IPS-20b (cell line): Measurements from ENCODE around the gene PORCN.

ENCODE experiments used
- H3K27ac ChIP-seq: one replicate; pipeline ENCODE4 v1.5.1; 2013; ENCODE audit warnings: low read length
- H3K27me3 ChIP-seq: 2 replicates; pipeline ENCODE4 v1.6.1; 2013; ENCODE audit warnings: mild to moderate bottlenecking, low read length, inconsistent platforms; ENCODE audit not compliant: insufficient read depth
- H3K36me3 ChIP-seq: 2 replicates; pipeline ENCODE4 v1.6.1; 2013; ENCODE audit warnings: low read depth, mild to moderate bottlenecking, inconsistent platforms, low read length, moderate library complexity; ENCODE audit not compliant: insufficient read depth
- H3K4me1 ChIP-seq: 2 replicates; pipeline ENCODE4 v1.6.1; 2013; ENCODE audit warnings: mild to moderate bottlenecking, control low read depth, inconsistent platforms, low read length, moderate library complexity; ENCODE audit not compliant: insufficient read depth
- H3K4me3 ChIP-seq: 2 replicates; pipeline ENCODE4 v1.5.1; 2013; ENCODE audit warnings: mild to moderate bottlenecking, low read length, inconsistent platforms
- H3K9ac ChIP-seq: 2 replicates; pipeline ENCODE4 v1.6.1; 2013; ENCODE audit warnings: low read depth, mild to moderate bottlenecking, inconsistent platforms, low read length, moderate library complexity
- H3K9me3 ChIP-seq: 2 replicates; pipeline ENCODE4 v1.6.1; 2013; ENCODE audit warnings: mild to moderate bottlenecking, low read depth, low read length, inconsistent platforms; ENCODE audit not compliant: insufficient read depth

Gene PORCN

DNA sequence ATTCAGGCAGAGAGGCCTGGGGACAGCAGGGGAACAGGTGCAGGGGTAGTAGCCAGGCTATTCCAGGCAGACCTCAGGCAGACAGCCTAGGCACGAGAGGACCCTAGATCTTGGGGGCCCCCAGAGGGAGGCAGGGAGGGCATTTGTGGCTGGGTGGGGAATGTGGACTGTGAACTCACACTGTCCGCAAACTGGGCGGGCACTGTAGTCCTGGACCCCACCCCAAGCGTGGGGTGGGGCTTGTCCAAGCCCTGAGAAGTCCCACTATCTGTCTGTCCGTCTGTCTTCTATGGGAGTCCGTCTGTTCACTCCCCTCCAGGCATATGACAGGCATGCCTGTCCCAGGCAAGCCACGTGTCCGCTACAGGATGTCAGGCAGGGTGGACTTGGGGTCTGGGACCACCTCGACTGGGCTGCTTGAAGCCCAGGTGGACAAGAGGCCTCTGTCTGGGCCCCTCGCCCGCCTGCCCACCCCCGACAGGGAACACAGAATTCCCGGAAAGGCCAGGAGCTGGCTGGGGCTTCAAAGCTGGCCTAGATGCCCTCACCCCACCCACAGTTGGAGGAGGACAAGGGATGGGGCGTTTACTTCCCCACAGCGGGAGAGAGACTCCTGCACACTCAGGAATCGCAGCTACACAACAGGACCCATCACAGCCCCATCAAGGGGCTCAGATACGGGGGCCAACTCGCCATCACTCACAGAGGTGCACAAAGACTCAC lies 38.5 kb upstream of the PORCN start, which contains the start of gene SLC38A5:
SLC38A5 (minus strand) TSS at position 151 of the 723 bp plus-strand sequence. CDS start 2,336 bp downstream, outside the sequence.
- Histone ChIP-seq H3K9me3 (no peaks in the 10 kb centered on the region), H3K27me3 (no peaks in the 10 kb centered on the region), H3K36me3 (peaks cover 7% of the 10 kb centered on the region; the same call in 1 of the 2 replicates), H3K9ac (peak within 1 kb of the TSS; percentile 85; the same call in 1 of the 2 replicates), H3K4me3 (peak within 1 kb of the TSS; percentile 77), H3K4me1 (peaks cover 11% of the 10 kb centered on the region), H3K27ac (no peak within 1 kb of the TSS)

DNA sequence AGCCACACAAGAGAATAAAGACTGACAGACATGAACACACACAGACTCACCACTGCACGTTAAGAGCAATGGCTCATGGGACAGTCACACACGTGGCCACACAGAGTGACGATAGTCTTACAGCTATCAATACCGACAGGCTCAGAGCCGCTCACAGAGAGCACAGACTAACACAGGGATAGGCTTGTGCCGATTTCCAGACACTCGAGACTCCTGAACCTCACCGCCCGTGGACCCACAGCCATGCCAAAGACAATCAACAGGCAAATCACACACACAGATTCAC lies 38.0 kb upstream of the PORCN start:
- Histone ChIP-seq H3K4me1 (peaks cover 11% of the 10 kb centered on the region), H3K9ac (no peak overlapping the region), H3K27ac (no peak overlapping the region), H3K36me3 (peaks cover 1% of the 10 kb centered on the region; the same call in 1 of the 2 replicates), H3K27me3 (no peaks in the 10 kb centered on the region), H3K4me3 (no peak overlapping the region), H3K9me3 (no peaks in the 10 kb centered on the region)

- H3K4me1 ChIP-seq = peaks cover 11% of the 10 kb centered on the region
- no peak overlapping the region for H3K4me3 ChIP-seq
- H3K27ac ChIP-seq = no peak overlapping the region
- H3K9ac ChIP-seq = no peak overlapping the region
- H3K36me3 ChIP-seq = no peaks in the 10 kb centered on the region
- H3K9me3 ChIP-seq = no peaks in the 10 kb centered on the region
- no peaks in the 10 kb centered on the region for H3K27me3 ChIP-seq
Observed at GRCh38 chrX:48471504-48471903, 37.3 kb upstream of the PORCN start.

DNA sequence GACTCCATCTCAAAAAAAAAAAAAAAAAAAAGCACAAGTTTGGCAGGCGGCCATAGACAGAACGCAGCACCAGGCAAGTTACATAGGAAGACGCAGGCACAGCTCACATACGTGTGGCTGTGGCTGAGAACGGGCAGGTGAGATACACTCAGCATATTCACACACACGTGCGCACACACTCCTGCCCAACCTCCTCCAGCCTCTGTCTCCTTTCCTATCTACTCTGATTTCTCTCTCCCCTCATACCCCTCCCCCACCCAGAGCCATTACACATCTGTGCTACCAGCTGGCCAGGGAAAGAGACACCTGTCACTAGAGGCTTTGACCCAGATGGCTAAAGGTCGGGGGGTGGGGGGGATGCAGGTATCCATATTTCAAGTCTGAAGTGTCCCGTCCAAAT lies 36.6 kb upstream of the PORCN start:
- no peaks in the 10 kb centered on the region for H3K9me3 ChIP-seq
- no peaks in the 10 kb centered on the region for H3K27me3 ChIP-seq
- peaks cover 11% of the 10 kb centered on the region for H3K4me1 ChIP-seq
- no peak overlapping the region for H3K27ac ChIP-seq
- no peaks in the 10 kb centered on the region for H3K36me3 ChIP-seq
- no peak overlapping the region for H3K9ac ChIP-seq
- H3K4me3 ChIP-seq = no peak overlapping the region

DNA sequence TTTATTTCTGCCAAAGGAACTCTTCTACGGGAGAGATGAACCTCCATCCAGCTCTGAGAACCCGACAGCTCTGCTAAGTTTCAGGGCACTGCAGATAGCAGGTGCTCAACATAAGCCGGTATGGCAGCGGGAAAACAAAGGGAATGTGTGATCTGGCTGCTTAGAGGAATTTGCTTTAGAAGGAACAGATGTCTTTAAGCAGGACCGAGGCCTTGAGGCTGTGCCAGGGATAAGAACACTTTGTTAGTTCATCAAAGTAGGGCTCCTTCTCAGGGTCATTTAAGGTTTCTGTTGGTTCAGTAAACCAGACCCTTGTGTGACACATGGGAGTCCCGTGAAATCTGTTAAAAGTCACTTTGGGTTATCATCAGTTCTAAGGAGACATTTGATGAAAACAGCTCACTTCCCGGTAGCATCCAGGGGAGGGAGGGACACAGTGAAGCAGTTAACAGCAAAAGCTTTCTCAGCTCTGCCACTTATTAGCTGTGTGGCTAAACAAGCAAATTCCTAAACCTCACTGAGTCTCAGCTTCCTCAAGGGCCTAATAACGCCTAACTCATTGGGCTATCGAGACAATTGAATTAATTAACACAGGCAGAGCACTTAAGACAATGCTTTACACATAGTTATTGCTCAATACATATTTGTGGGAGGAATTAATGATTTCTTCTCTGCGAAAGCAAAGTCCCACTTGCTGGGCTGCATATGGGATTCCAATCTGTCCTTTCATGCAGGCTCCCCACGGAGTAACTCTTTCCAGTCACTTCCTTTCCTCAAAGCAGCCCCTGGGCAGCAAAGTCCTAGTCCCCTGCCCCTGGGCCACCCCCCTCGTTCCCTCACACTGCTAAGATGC lies 35.7 kb upstream of the PORCN start:
- H3K4me1 ChIP-seq = peaks cover 11% of the 10 kb centered on the region
- no peaks in the 10 kb centered on the region for H3K9me3 ChIP-seq
- H3K36me3 ChIP-seq = no peaks in the 10 kb centered on the region
- no peak overlapping the region for H3K27ac ChIP-seq
- H3K27me3 ChIP-seq = no peaks in the 10 kb centered on the region
- H3K4me3 ChIP-seq = no peak overlapping the region
- peak overlapping the region; percentile 53; the same call in 1 of the 2 replicates for H3K9ac ChIP-seq

- no peaks in the 10 kb centered on the region for H3K9me3 ChIP-seq
- peak overlapping the region; percentile 14; the same call in 1 of the 2 replicates for H3K4me3 ChIP-seq
- no peaks in the 10 kb centered on the region for H3K36me3 ChIP-seq
- H3K27ac ChIP-seq = no peak overlapping the region
- H3K9ac ChIP-seq = peak overlapping the region; percentile 53; the same call in 1 of the 2 replicates
- peaks cover 11% of the 10 kb centered on the region for H3K4me1 ChIP-seq
- no peaks in the 10 kb centered on the region for H3K27me3 ChIP-seq
Observed at GRCh38 chrX:48473704-48473990, 35.1 kb upstream of the PORCN start.

- no peaks in the 10 kb centered on the region for H3K27me3 ChIP-seq
- H3K9ac ChIP-seq = 0 out of 2 replicates have a peak overlapping the region, but pooled peaks have one; percentile 15
- peaks cover 4% of the 10 kb centered on the region; the same call in 1 of the 2 replicates for H3K36me3 ChIP-seq
- no peak overlapping the region for H3K27ac ChIP-seq
- no peaks in the 10 kb centered on the region for H3K9me3 ChIP-seq
- peaks cover 11% of the 10 kb centered on the region for H3K4me1 ChIP-seq
- H3K4me3 ChIP-seq = peak overlapping the region; percentile 14; the same call in 1 of the 2 replicates
Observed at GRCh38 chrX:48474127-48474526, 34.7 kb upstream of the PORCN start.

GRCh38 chrX:48474581-48474980 lies 34.2 kb upstream of the PORCN start:
- no peaks in the 10 kb centered on the region for H3K27me3 ChIP-seq
- peaks cover 7% of the 10 kb centered on the region; the same call in 1 of the 2 replicates for H3K36me3 ChIP-seq
- no peak overlapping the region; the same call in 1 of the 2 replicates for H3K4me3 ChIP-seq
- H3K27ac ChIP-seq = no peak overlapping the region
- no peak overlapping the region for H3K9ac ChIP-seq
- H3K4me1 ChIP-seq = peaks cover 9% of the 10 kb centered on the region
- H3K9me3 ChIP-seq = no peaks in the 10 kb centered on the region

DNA sequence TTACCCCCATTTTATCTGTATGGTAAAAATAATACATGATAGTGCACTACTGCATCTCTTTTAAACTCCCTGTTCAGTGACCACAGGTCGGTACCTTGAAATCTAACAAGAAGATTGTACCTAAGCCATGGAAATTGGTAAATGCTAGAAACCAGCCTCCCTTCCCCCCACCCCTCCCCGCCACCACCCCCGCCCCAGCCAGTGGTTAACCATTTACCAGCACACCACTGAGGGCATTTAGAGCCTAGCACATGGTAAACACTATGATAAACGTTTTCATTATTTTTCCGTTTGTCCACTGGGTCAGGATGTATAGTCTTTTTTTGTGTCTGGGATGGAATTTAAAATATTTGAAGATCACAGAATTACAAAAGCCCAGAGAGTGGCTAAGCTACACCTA lies 33.5 kb upstream of the PORCN start:
- peak overlapping the region; percentile 83 for H3K9ac ChIP-seq
- H3K27me3 ChIP-seq = no peaks in the 10 kb centered on the region
- peaks cover 7% of the 10 kb centered on the region; the same call in 1 of the 2 replicates for H3K36me3 ChIP-seq
- H3K4me3 ChIP-seq = peak overlapping the region; percentile 94
- H3K27ac ChIP-seq = no peak overlapping the region
- H3K4me1 ChIP-seq = peaks cover 6% of the 10 kb centered on the region; the same call in 1 of the 2 replicates
- H3K9me3 ChIP-seq = no peaks in the 10 kb centered on the region

- peak within 1 kb of the TSS; percentile 65 for H3K27ac ChIP-seq
- peak within 1 kb of the TSS; percentile 94 for H3K4me3 ChIP-seq
- no peaks in the 10 kb centered on the region for H3K27me3 ChIP-seq
- no peaks in the 10 kb centered on the region for H3K9me3 ChIP-seq
- H3K36me3 ChIP-seq = peaks cover 10% of the 10 kb centered on the region; the same call in 1 of the 2 replicates
- H3K4me1 ChIP-seq = peaks cover 6% of the 10 kb centered on the region; the same call in 1 of the 2 replicates
- H3K9ac ChIP-seq = peak within 1 kb of the TSS; percentile 83
Observed at GRCh38 chrX:48475774-48476577, 32.8 kb upstream of the PORCN start, which contains the start of gene FTSJ1. FTSJ1 (plus strand) TSS chrX:48476199; CDS start chrX:48478048, 1,849 bp downstream.

DNA sequence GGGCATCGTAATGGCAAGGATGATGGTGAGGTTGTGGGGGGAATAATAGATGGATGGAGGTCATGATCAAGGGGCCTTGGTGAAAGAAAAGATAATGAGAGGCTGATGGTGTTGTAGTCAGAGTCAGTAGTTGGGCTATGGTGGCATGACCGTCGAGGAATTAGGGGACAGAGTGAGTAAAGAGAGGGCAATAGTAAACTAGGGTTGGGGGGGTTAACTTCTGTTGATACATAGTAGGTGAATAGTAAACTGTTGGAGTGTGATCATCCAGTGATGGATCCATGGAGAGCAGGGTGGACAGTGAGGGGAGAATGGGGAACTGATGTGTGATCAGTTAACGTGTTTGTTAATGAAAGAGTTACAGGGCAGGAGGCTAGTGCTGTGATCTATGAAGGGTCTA lies 31.9 kb upstream of the PORCN start:
- H3K4me3 ChIP-seq = peak overlapping the region; percentile 94
- H3K4me1 ChIP-seq = peaks cover 6% of the 10 kb centered on the region; the same call in 1 of the 2 replicates
- no peaks in the 10 kb centered on the region for H3K9me3 ChIP-seq
- no peak overlapping the region for H3K27ac ChIP-seq
- no peaks in the 10 kb centered on the region for H3K27me3 ChIP-seq
- peak overlapping the region; percentile 83 for H3K9ac ChIP-seq
- H3K36me3 ChIP-seq = peaks cover 19% of the 10 kb centered on the region; the same call in 1 of the 2 replicates
